Kidney epithelial cell (primary cell): ENCODE data around the gene FOSB. TPM values are rescaled to one million over a fixed set of nuclear protein-coding genes. Genes with fewer than 3 reads are reported as not detected.
A peak's percentile ranks its signal among the peaks of the same experiment; 100 is the strongest.

Source experiments
- DNase-seq: peaks from one replicate; pipeline ENCODE4 v3.0.0-alpha.2; 2010; ENCODE audit warnings: low read depth
- H3K27me3 ChIP-seq: 2 replicates; pipeline ENCODE4 v1.6.0; 2011; ENCODE audit warnings: low read length; ENCODE audit not compliant: control insufficient read depth, insufficient read depth
- H3K36me3 ChIP-seq: 2 replicates; pipeline ENCODE4 v1.5.1; 2011; ENCODE audit warnings: low read length; ENCODE audit not compliant: control insufficient read depth, insufficient read depth
- H3K4me3 ChIP-seq: 2 replicates; pipeline ENCODE4 v1.5.1; 2011; ENCODE audit warnings: low read depth, mild to moderate bottlenecking, control low read depth, low read length
- total RNA-seq: library from RNA; depleted of rRNA; stranded (reverse); fragments of >200 nt; gene quantifications from 2 replicates; pipeline ENCODE4 v1.2.3, GENCODE V29; 2015
- TF ChIP-seq, protein P1 (sequence below): IDR thresholded peaks from 2 replicates; pipeline ENCODE4 v1.5.1; 2011; ENCODE audit warnings: mild to moderate bottlenecking, moderate library complexity, low read length, control low read depth, inconsistent platforms; ENCODE audit not compliant: insufficient read depth, poor library complexity, severe bottlenecking

The FOSB gene
- total RNA-seq, 1 donor from 2014 or later: 1.6 TPM

DNA sequence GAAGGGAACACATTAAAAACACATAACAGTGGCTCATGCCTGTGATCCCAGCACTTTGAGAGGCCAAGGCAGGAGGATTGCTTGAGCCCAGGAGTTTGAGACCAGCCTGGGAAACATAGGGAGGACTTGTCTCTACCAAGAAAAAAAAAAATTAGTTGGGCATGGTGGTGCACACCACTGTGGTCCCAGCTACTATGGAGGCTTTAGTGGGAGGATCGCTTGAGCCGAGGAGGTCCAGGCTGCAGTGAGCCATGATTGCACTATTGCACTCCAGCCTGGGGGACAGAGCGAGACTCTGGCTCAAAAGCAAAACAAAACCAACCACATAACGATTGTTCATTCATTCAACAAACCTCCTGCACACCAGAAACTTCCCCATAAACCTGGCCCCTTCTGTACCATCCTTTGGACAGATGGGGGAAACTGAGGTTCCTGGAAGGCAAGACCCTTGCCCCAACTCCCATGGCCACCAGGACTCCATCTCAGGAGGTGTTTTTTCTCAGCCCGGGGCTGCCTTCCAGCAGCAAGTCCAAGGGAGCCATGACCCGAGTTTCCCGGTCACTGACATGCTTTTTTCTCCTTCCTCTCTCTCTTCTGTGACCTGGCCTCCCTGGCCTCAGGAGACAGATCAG lies 4.3 kb downstream of the FOSB start:
- Histone ChIP-seq H3K36me3 (no peaks in the 10 kb centered on the region), H3K27me3 (no peaks in the 10 kb centered on the region), H3K4me3 (no peak overlapping the region)
- no peak for DNase-seq
- TF ChIP-seq, protein P1, sequence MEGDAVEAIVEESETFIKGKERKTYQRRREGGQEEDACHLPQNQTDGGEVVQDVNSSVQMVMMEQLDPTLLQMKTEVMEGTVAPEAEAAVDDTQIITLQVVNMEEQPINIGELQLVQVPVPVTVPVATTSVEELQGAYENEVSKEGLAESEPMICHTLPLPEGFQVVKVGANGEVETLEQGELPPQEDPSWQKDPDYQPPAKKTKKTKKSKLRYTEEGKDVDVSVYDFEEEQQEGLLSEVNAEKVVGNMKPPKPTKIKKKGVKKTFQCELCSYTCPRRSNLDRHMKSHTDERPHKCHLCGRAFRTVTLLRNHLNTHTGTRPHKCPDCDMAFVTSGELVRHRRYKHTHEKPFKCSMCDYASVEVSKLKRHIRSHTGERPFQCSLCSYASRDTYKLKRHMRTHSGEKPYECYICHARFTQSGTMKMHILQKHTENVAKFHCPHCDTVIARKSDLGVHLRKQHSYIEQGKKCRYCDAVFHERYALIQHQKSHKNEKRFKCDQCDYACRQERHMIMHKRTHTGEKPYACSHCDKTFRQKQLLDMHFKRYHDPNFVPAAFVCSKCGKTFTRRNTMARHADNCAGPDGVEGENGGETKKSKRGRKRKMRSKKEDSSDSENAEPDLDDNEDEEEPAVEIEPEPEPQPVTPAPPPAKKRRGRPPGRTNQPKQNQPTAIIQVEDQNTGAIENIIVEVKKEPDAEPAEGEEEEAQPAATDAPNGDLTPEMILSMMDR: no peak

DNA sequence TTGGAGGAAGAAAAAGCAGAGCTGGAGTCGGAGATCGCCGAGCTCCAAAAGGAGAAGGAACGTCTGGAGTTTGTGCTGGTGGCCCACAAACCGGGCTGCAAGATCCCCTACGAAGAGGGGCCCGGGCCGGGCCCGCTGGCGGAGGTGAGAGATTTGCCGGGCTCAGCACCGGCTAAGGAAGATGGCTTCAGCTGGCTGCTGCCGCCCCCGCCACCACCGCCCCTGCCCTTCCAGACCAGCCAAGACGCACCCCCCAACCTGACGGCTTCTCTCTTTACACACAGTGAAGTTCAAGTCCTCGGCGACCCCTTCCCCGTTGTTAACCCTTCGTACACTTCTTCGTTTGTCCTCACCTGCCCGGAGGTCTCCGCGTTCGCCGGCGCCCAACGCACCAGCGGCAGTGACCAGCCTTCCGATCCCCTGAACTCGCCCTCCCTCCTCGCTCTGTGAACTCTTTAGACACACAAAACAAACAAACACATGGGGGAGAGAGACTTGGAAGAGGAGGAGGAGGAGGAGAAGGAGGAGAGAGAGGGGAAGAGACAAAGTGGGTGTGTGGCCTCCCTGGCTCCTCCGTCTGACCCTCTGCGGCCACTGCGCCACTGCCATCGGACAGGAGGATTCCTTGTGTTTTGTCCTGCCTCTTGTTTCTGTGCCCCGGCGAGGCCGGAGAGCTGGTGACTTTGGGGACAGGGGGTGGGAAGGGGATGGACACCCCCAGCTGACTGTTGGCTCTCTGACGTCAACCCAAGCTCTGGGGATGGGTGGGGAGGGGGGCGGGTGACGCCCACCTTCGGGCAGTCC lies 5.0 kb downstream of the FOSB start:
- H3K4me3 ChIP-seq: peak overlapping the region; percentile 12

DNA sequence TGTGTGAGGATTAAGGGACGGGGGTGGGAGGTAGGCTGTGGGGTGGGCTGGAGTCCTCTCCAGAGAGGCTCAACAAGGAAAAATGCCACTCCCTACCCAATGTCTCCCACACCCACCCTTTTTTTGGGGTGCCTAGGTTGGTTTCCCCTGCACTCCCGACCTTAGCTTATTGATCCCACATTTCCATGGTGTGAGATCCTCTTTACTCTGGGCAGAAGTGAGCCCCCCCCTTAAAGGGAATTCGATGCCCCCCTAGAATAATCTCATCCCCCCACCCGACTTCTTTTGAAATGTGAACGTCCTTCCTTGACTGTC lies 5.5 kb downstream of the FOSB start:
- TF ChIP-seq, protein P1: no peak
- Histone ChIP-seq H3K27me3 (no peaks in the 10 kb centered on the region), H3K36me3 (no peaks in the 10 kb centered on the region), H3K4me3 (no peak overlapping the region)
- DNase-seq: no peak

More for the DNA sequence above, 5.0 kb downstream of the FOSB start:
- no peaks in the 10 kb centered on the region for H3K27me3 ChIP-seq
- DNase-seq: no peak
- TF ChIP-seq, protein P1: no peak
- no peaks in the 10 kb centered on the region for H3K36me3 ChIP-seq

DNA sequence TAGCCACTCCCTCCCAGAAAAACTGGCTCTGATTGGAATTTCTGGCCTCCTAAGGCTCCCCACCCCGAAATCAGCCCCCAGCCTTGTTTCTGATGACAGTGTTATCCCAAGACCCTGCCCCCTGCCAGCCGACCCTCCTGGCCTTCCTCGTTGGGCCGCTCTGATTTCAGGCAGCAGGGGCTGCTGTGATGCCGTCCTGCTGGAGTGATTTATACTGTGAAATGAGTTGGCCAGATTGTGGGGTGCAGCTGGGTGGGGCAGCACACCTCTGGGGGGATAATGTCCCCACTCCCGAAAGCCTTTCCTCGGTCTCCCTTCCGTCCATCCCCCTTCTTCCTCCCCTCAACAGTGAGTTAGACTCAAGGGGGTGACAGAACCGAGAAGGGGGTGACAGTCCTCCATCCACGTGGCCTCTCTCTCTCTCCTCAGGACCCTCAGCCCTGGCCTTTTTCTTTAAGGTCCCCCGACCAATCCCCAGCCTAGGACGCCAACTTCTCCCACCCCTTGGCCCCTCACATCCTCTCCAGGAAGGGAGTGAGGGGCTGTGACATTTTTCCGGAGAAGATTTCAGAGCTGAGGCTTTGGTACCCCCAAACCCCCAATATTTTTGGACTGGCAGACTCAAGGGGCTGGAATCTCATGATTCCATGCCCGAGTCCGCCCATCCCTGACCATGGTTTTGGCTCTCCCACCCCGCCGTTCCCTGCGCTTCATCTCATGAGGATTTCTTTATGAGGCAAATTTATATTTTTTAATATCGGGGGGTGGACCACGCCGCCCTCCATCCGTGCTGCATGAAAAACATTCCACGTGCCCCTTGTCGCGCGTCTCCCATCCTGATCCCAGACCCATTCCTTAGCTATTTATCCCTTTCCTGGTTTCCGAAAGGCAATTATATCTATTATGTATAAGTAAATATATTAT lies 6.1 kb downstream of the FOSB start:
- H3K36me3 ChIP-seq: no peaks in the 10 kb centered on the region
- TF ChIP-seq, protein P1: no peak
- DNase-seq: no peak
- no peak overlapping the region for H3K4me3 ChIP-seq
- H3K27me3 ChIP-seq: no peaks in the 10 kb centered on the region

DNA sequence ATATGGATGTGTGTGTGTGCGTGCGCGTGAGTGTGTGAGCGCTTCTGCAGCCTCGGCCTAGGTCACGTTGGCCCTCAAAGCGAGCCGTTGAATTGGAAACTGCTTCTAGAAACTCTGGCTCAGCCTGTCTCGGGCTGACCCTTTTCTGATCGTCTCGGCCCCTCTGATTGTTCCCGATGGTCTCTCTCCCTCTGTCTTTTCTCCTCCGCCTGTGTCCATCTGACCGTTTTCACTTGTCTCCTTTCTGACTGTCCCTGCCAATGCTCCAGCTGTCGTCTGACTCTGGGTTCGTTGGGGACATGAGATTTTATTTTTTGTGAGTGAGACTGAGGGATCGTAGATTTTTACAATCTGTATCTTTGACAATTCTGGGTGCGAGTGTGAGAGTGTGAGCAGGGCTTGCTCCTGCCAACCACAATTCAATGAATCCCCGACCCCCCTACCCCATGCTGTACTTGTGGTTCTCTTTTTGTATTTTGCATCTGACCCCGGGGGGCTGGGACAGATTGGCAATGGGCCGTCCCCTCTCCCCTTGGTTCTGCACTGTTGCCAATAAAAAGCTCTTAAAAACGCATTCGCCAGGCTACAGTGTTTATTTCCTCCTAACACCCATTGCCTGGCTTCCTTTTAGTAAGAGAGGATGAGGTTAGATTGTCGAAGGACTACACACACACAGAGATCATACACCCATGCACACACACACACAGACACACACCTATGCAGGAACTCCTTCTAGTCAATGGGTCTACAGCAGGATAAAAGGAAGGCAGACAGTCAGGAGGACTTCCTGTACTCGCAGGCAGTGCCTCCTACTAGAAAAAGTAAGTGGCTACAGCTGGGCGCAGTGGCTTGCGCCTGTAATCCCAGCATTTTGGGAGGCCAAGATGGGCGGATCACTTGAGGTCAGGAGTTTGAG lies 7.1 kb downstream of the FOSB start:
- H3K4me3 ChIP-seq: no peak overlapping the region
- no peaks in the 10 kb centered on the region for H3K36me3 ChIP-seq
- no peaks in the 10 kb centered on the region for H3K27me3 ChIP-seq
- no peak for DNase-seq
- TF ChIP-seq, protein P1: no peak
